ENCODE data around the gene SLC9A8.

DNA sequence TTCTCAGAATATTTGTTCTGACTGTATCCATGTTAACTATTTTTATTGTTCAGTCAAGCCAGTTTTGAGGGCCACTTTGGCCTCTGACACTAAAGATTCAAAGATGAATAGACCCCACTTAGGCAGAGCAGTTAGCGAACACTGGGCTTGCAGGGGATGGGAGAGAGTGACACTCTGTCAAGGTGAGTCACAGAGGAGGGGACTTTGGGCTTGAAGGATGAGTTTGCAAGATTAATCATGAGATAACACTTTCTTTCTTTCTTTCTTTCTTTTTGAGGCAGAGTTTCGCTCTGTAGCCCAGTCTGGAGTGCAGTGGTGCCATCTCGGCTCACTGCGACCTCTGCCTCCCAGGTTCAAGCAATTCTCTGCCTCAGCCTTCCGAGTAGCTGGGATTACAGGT lies 56.3 kb downstream of the SLC9A8 start:
- TF ChIP-seq, protein P1, sequence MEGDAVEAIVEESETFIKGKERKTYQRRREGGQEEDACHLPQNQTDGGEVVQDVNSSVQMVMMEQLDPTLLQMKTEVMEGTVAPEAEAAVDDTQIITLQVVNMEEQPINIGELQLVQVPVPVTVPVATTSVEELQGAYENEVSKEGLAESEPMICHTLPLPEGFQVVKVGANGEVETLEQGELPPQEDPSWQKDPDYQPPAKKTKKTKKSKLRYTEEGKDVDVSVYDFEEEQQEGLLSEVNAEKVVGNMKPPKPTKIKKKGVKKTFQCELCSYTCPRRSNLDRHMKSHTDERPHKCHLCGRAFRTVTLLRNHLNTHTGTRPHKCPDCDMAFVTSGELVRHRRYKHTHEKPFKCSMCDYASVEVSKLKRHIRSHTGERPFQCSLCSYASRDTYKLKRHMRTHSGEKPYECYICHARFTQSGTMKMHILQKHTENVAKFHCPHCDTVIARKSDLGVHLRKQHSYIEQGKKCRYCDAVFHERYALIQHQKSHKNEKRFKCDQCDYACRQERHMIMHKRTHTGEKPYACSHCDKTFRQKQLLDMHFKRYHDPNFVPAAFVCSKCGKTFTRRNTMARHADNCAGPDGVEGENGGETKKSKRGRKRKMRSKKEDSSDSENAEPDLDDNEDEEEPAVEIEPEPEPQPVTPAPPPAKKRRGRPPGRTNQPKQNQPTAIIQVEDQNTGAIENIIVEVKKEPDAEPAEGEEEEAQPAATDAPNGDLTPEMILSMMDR (IDR thresholded peaks at IDR 0.05; ENCODE audit: control extremely low read depth in 1 of 3, insufficient read depth in 1 of 3, low read depth in 1 of 3, low read length in 3 of 3), result no peak
- TF ChIP-seq JUND (IDR thresholded peaks at IDR 0.05; ENCODE audit: low read length), result no peak
- no peak for TF ChIP-seq JUN (IDR thresholded peaks at IDR 0.05; ENCODE audit: low read depth, low read length)
- TF ChIP-seq EZH2 (IDR thresholded peaks at IDR 0.05; ENCODE audit: low read depth, low read length, severe bottlenecking), result no peak
- no peak for TF ChIP-seq ZNF274 (IDR thresholded peaks at IDR 0.05; ENCODE audit: borderline replicate concordance, extremely low read depth, low read length)
- TF ChIP-seq YY1 (IDR thresholded peaks at IDR 0.05; ENCODE audit: low read depth, low read length), result no peak
- TF ChIP-seq POLR2AphosphoS5 (IDR thresholded peaks at IDR 0.05; ENCODE audit: low read depth, low read length), result no peak
- TF ChIP-seq POLR2A (IDR thresholded peaks at IDR 0.05; ENCODE audit: control extremely low read depth in 1 of 2, low read depth in 2 of 2, low read length in 2 of 2), result no peak
- TF ChIP-seq CHD2 (IDR thresholded peaks at IDR 0.05; ENCODE audit: low read length), result no peak
- no peak for TF ChIP-seq TCF12 (IDR thresholded peaks at IDR 0.05; ENCODE audit: low read depth, low read length)
- TF ChIP-seq, protein P2, sequence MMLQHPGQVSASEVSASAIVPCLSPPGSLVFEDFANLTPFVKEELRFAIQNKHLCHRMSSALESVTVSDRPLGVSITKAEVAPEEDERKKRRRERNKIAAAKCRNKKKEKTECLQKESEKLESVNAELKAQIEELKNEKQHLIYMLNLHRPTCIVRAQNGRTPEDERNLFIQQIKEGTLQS (IDR thresholded peaks at IDR 0.05; ENCODE audit: insufficient read depth, low read depth, low read length), result no peak
- no peak for TF ChIP-seq EGR1 (IDR thresholded peaks at IDR 0.05; ENCODE audit: borderline replicate concordance, low read depth, low read length)

Data from H1 (cell line).